Measurements from ENCODE around the gene HBS1L. TPM values are rescaled to one million over a fixed set of nuclear protein-coding genes. Genes with fewer than 3 reads are reported as not detected.

HBS1L gene
- total RNA-seq, 2 experiments from 2014 or later, result 71.5 to 74.7 TPM

GRCh38 chr6:135006386-135006914 is 48.2 kb downstream of the HBS1L start:
- Mint-ChIP-seq H3K9me3 (no peaks in the 10 kb centered on the region), H3K36me3 (ENCODE audit: low read depth) (peaks cover 19% of the 10 kb centered on the region), H3K27ac (no peak overlapping the region), H3K4me3 (no peak overlapping the region), H3K4me1 (peaks cover 26% of the 10 kb centered on the region), H3K27me3 (no peaks in the 10 kb centered on the region)
- DNase-seq, result no peak
- ChIA-PET POLR2A (no interaction called here), CTCF (no interaction called here)

- POLR2A ChIA-PET, result interaction anchor here (0.6 to 0.7 kb wide), 2 partner anchors 14 to 16 kb away, joined by 3 read pairs; no protein-coding TSS in a partner anchor
Observed at GRCh38 chr6:135004399-135004798, 50.2 kb downstream of the HBS1L start.

GRCh38 chr6:135002974-135003703 is 51.5 kb downstream of the HBS1L start:
- Mint-ChIP-seq H3K9me3 (no peaks in the 10 kb centered on the region), H3K36me3 (ENCODE audit: low read depth) (peaks cover 15% of the 10 kb centered on the region), H3K4me3 (no peak overlapping the region), H3K27me3 (no peaks in the 10 kb centered on the region), H3K27ac (no peak overlapping the region), H3K4me1 (peaks cover 19% of the 10 kb centered on the region)
- CTCF ChIA-PET, result interaction anchor here (1.0 to 1.2 kb wide), 2 partner anchors 11 to 84 kb away, joined by 3 read pairs; no protein-coding TSS in a partner anchor
- POLR2A ChIA-PET, result no interaction called here
- no peak for DNase-seq

More at GRCh38 chr6:135004399-135004798, 50.2 kb downstream of the HBS1L start:
- peaks cover 20% of the 10 kb centered on the region for H3K36me3 Mint-ChIP-seq (ENCODE audit: low read depth)
- peaks cover 26% of the 10 kb centered on the region for H3K4me1 Mint-ChIP-seq
- no peak overlapping the region for H3K27ac Mint-ChIP-seq
- DNase-seq, result no peak
- CTCF ChIA-PET, result interaction anchor here (0.5 to 1.6 kb wide), 5 partner anchors 9 to 527 kb away, joined by 3 to 4 read pairs (median 3); no protein-coding TSS in a partner anchor
- H3K27me3 Mint-ChIP-seq, result no peaks in the 10 kb centered on the region
- H3K4me3 Mint-ChIP-seq, result no peak overlapping the region
- no peaks in the 10 kb centered on the region for H3K9me3 Mint-ChIP-seq

- CTCF ChIA-PET, result interaction anchor here (1.0 kb wide), 1 partner anchor 10 kb away, joined by 3 read pairs; no protein-coding TSS in a partner anchor
- Mint-ChIP-seq H3K27ac (no peak overlapping the region), H3K36me3 (ENCODE audit: low read depth) (peaks cover 18% of the 10 kb centered on the region)
Observed at GRCh38 chr6:135002229-135002844, 52.3 kb downstream of the HBS1L start.

GRCh38 chr6:134999107-134999506 is 55.5 kb downstream of the HBS1L start:
- no peak overlapping the region for H3K27ac Mint-ChIP-seq
- H3K4me1 Mint-ChIP-seq, result peaks cover 11% of the 10 kb centered on the region
- H3K36me3 Mint-ChIP-seq (ENCODE audit: low read depth), result peaks cover 34% of the 10 kb centered on the region
- no peaks in the 10 kb centered on the region for H3K27me3 Mint-ChIP-seq
- DNase-seq, result no peak
- POLR2A ChIA-PET, result no interaction called here
- H3K4me3 Mint-ChIP-seq, result no peak overlapping the region
- no peaks in the 10 kb centered on the region for H3K9me3 Mint-ChIP-seq
- CTCF ChIA-PET, result interaction anchor here (1.9 kb wide), 1 partner anchor 9 kb away, joined by 4 read pairs; no protein-coding TSS in a partner anchor

More at GRCh38 chr6:135002229-135002844, 52.3 kb downstream of the HBS1L start:
- POLR2A ChIA-PET, result no interaction called here
- no peak overlapping the region for H3K4me3 Mint-ChIP-seq
- DNase-seq, result no peak
- peaks cover 11% of the 10 kb centered on the region for H3K4me1 Mint-ChIP-seq
- H3K9me3 Mint-ChIP-seq, result no peaks in the 10 kb centered on the region
- H3K27me3 Mint-ChIP-seq, result no peaks in the 10 kb centered on the region

GRCh38 chr6:134997133-134997995 is 57.3 kb downstream of the HBS1L start:
- ChIA-PET CTCF (interaction anchor here (0.7 kb wide), 1 partner anchor 109 kb away, joined by 3 read pairs; no protein-coding TSS in a partner anchor), POLR2A (no interaction called here)
- peaks cover 34% of the 10 kb centered on the region for H3K36me3 Mint-ChIP-seq (ENCODE audit: low read depth)
- H3K27me3 Mint-ChIP-seq, result no peaks in the 10 kb centered on the region
- peaks cover 6% of the 10 kb centered on the region for H3K4me1 Mint-ChIP-seq
- DNase-seq, result no peak
- H3K4me3 Mint-ChIP-seq, result no peak overlapping the region
- H3K27ac Mint-ChIP-seq, result no peak overlapping the region
- H3K9me3 Mint-ChIP-seq, result no peaks in the 10 kb centered on the region

- ChIA-PET POLR2A (no interaction called here), CTCF (interaction anchor here (0.8 to 1.6 kb wide), 3 partner anchors 9 to 55 kb away, joined by 3 to 4 read pairs (median 3); no protein-coding TSS in a partner anchor)
- Mint-ChIP-seq H3K4me3 (no peak overlapping the region), H3K27ac (no peak overlapping the region), H3K27me3 (no peaks in the 10 kb centered on the region), H3K4me1 (peaks cover 6% of the 10 kb centered on the region), H3K9me3 (no peaks in the 10 kb centered on the region), H3K36me3 (ENCODE audit: low read depth) (peaks cover 32% of the 10 kb centered on the region)
- DNase-seq, result no peak
Observed at GRCh38 chr6:134995536-134995935, 59.1 kb downstream of the HBS1L start.

- DNase-seq, result no peak
- peaks cover 34% of the 10 kb centered on the region for H3K36me3 Mint-ChIP-seq (ENCODE audit: low read depth)
- POLR2A ChIA-PET, result no interaction called here
- no peak overlapping the region for H3K27ac Mint-ChIP-seq
- CTCF ChIA-PET, result interaction anchor here (1.3 kb wide), 1 partner anchor 14 kb away, joined by 3 read pairs; no protein-coding TSS in a partner anchor
- no peak overlapping the region for H3K4me3 Mint-ChIP-seq
- H3K4me1 Mint-ChIP-seq, result peaks cover 6% of the 10 kb centered on the region
- H3K27me3 Mint-ChIP-seq, result no peaks in the 10 kb centered on the region
- no peaks in the 10 kb centered on the region for H3K9me3 Mint-ChIP-seq
Observed at GRCh38 chr6:134994431-134994830, 60.2 kb downstream of the HBS1L start.

GRCh38 chr6:134992155-134992554 is 62.5 kb downstream of the HBS1L start:
- POLR2A ChIA-PET, result no interaction called here
- Mint-ChIP-seq H3K27me3 (no peaks in the 10 kb centered on the region), H3K4me3 (no peak overlapping the region), H3K36me3 (ENCODE audit: low read depth) (peaks cover 31% of the 10 kb centered on the region), H3K4me1 (peaks cover 11% of the 10 kb centered on the region), H3K9me3 (no peaks in the 10 kb centered on the region), H3K27ac (no peak overlapping the region)
- DNase-seq, result no peak
- CTCF ChIA-PET, result interaction anchor here (0.6 to 1.4 kb wide), 3 partner anchors 10 to 97 kb away, joined by 3 to 4 read pairs (median 3); no protein-coding TSS in a partner anchor

GRCh38 chr6:134990262-134990661 is 64.4 kb downstream of the HBS1L start:
- H3K4me1 Mint-ChIP-seq, result peaks cover 11% of the 10 kb centered on the region
- CTCF ChIA-PET, result no interaction called here
- peaks cover 23% of the 10 kb centered on the region for H3K36me3 Mint-ChIP-seq (ENCODE audit: low read depth)

GRCh38 chr6:134984821-134985220 is 69.8 kb downstream of the HBS1L start:
- Mint-ChIP-seq H3K27ac (peak overlapping the region; percentile 6), H3K36me3 (ENCODE audit: low read depth) (peaks cover 52% of the 10 kb centered on the region), H3K4me3 (no peak overlapping the region), H3K9me3 (no peaks in the 10 kb centered on the region), H3K4me1 (peaks cover 47% of the 10 kb centered on the region), H3K27me3 (no peaks in the 10 kb centered on the region)
- ChIA-PET CTCF (no interaction called here), POLR2A (no interaction called here)
- no peak for DNase-seq

More at GRCh38 chr6:134990262-134990661, 64.4 kb downstream of the HBS1L start:
- DNase-seq, result no peak
- no peaks in the 10 kb centered on the region for H3K9me3 Mint-ChIP-seq
- POLR2A ChIA-PET, result no interaction called here
- H3K27ac Mint-ChIP-seq, result no peak overlapping the region
- no peaks in the 10 kb centered on the region for H3K27me3 Mint-ChIP-seq
- H3K4me3 Mint-ChIP-seq, result no peak overlapping the region

- CTCF ChIA-PET, result no interaction called here
- H3K27me3 Mint-ChIP-seq, result no peaks in the 10 kb centered on the region
- POLR2A ChIA-PET, result no interaction called here
- H3K36me3 Mint-ChIP-seq (ENCODE audit: low read depth), result peaks cover 57% of the 10 kb centered on the region
- H3K4me3 Mint-ChIP-seq, result no peak overlapping the region
- H3K4me1 Mint-ChIP-seq, result peaks cover 50% of the 10 kb centered on the region
- no peak for DNase-seq
- H3K9me3 Mint-ChIP-seq, result no peaks in the 10 kb centered on the region
- no peak overlapping the region for H3K27ac Mint-ChIP-seq
Observed at GRCh38 chr6:134983823-134984222, 70.8 kb downstream of the HBS1L start.
